Measurements from ENCODE around the gene PPP1R14B.
A peak's percentile ranks its signal among the peaks of the same experiment; 100 is the strongest.

The PPP1R14B gene

GRCh38 chr11:64229744-64230170 lies 17.0 kb downstream of the PPP1R14B start:
- no peak for DNase-seq

GRCh38 chr11:64229090-64229743 lies 17.5 kb downstream of the PPP1R14B start:
- DNase-seq = no peak

GRCh38 chr11:64227405-64227956 lies 19.3 kb downstream of the PPP1R14B start:
- no peak for DNase-seq

- DNase-seq = peak; percentile 52
Measured at GRCh38 chr11:64226507-64227051, 20.2 kb downstream of the PPP1R14B start.

- peak; percentile 89 for DNase-seq
Measured at GRCh38 chr11:64225608-64226506, 20.9 kb downstream of the PPP1R14B start, which contains the start of the genes NUDT22 and TRPT1. Gene NUDT22 (plus strand): TSS chr11:64226274. CDS start chr11:64226653, 379 bp downstream. Gene TRPT1 (minus strand): TSS chr11:64226186. CDS start chr11:64225860, 326 bp downstream.

- DNase-seq = no peak
Measured at GRCh38 chr11:64224891-64225607, 21.7 kb downstream of the PPP1R14B start.

- no peak for DNase-seq
Measured at GRCh38 chr11:64224151-64224890, 22.4 kb downstream of the PPP1R14B start.

- no peak for DNase-seq
Measured at GRCh38 chr11:64223001-64223651, 23.6 kb downstream of the PPP1R14B start.

- DNase-seq = no peak
Measured at GRCh38 chr11:64222651-64223000, 24.1 kb downstream of the PPP1R14B start.

GRCh38 chr11:64220798-64221197 lies 25.9 kb downstream of the PPP1R14B start:
- DNase-seq = no peak

GRCh38 chr11:64220271-64220670 lies 26.5 kb downstream of the PPP1R14B start:
- DNase-seq = no peak

- no peak for DNase-seq
Measured at GRCh38 chr11:64219755-64220154, 27.0 kb downstream of the PPP1R14B start.

GRCh38 chr11:64219354-64219684 lies 27.4 kb downstream of the PPP1R14B start:
- DNase-seq = no peak

GRCh38 chr11:64218628-64219353 lies 28.0 kb downstream of the PPP1R14B start:
- DNase-seq = no peak

GRCh38 chr11:64216879-64217278 lies 29.9 kb downstream of the PPP1R14B start:
- no peak for DNase-seq

- DNase-seq = no peak
Measured at GRCh38 chr11:64211181-64211872, 35.4 kb downstream of the PPP1R14B start.

GRCh38 chr11:64210301-64211020 lies 36.3 kb downstream of the PPP1R14B start:
- DNase-seq = no peak

- no peak for DNase-seq
Measured at GRCh38 chr11:64209563-64209843, 37.2 kb downstream of the PPP1R14B start.

GRCh38 chr11:64208796-64209562 lies 37.8 kb downstream of the PPP1R14B start:
- DNase-seq = no peak
